ENCODE measurements around the gene CDKN3. TPM values are rescaled to one million over a fixed set of nuclear protein-coding genes. Genes with fewer than 3 reads are reported as not detected.

CDKN3 gene
- total RNA-seq, 1 experiment from 2014 or later, result 62.5 TPM

GRCh38 chr14:54354968-54355641 is 41.7 kb upstream of the CDKN3 start:
- ChIA-PET POLR2A (no interaction called here), CTCF (no interaction called here), RAD21 (ENCODE audit: low non-redundant PET in 1 of 2, low total read pairs in 2 of 2, uncharacterized antibody in 2 of 2, unreplicated experiment in 2 of 2) (no interaction called here)
- no peaks in the 10 kb centered on the region for H4K20me1 ChIP-seq (ENCODE audit: insufficient read depth)
- H3K9ac ChIP-seq (ENCODE audit: low read length), result no peak overlapping the region
- H3K4me3 ChIP-seq (replicated peaks in 1 of 2; ENCODE audit: low read depth in 1 of 2, low read length in 2 of 2), result no peak overlapping the region
- no peaks in the 10 kb centered on the region for H3K9me3 ChIP-seq (ENCODE audit: control insufficient read depth in 1 of 2, insufficient read depth in 1 of 2, low read depth in 1 of 2, low read length in 2 of 2)
- DNase-seq (ENCODE audit: low read depth, low spot score) (no peak), ATAC-seq (no peak)
- H3K27ac ChIP-seq (ENCODE audit: low read depth, low read length), result no peak overlapping the region
- H3K4me1 ChIP-seq (ENCODE audit: control insufficient read depth in 1 of 2, insufficient read depth in 2 of 2, low read length in 2 of 2), result peaks cover 0 to 7% of the 10 kb centered on the region in 2 experiments; a peak in 1 of 4 replicates
- no peaks in the 10 kb centered on the region for H3K36me3 ChIP-seq (ENCODE audit: control insufficient read depth in 1 of 2, insufficient read depth in 2 of 2, low read length in 2 of 2)
- no peak overlapping the region for H3K4me2 ChIP-seq (ENCODE audit: low read length)
- H3K27me3 ChIP-seq (ENCODE audit: insufficient read depth, low read length), result no peaks in the 10 kb centered on the region
- no peaks in the 10 kb centered on the region for H3K79me2 ChIP-seq (ENCODE audit: insufficient read depth, low read length)
- no peaks in the 10 kb centered on the region for H3K9me2 ChIP-seq (ENCODE audit: insufficient read depth)
- no peak overlapping the region for H2AFZ ChIP-seq (ENCODE audit: low read depth, low read length, poor library complexity, severe bottlenecking)
- TF ChIP-seq CTCF (IDR thresholded peaks at IDR 0.05 in 2 of 3, conservative IDR thresholded peaks at IDR 0.05 in 1 of 3; ENCODE audit: borderline replicate concordance in 1 of 3, insufficient read depth in 1 of 3, low read depth in 2 of 3, low read length in 2 of 3), result no peak
- no peak for TF ChIP-seq ZFX (IDR thresholded peaks at IDR 0.05)
- TF ChIP-seq CBX3 (IDR thresholded peaks at IDR 0.05; ENCODE audit: low read depth), result no peak
- TF ChIP-seq SP1 (IDR thresholded peaks at IDR 0.05; ENCODE audit: low read depth), result no peak
- TF ChIP-seq FOSL1 (IDR thresholded peaks at IDR 0.05; ENCODE audit: low read depth), result no peak
- no peak for TF ChIP-seq REST (IDR thresholded peaks at IDR 0.05; ENCODE audit: low read depth)
- TF ChIP-seq JUND (IDR thresholded peaks at IDR 0.05), result no peak
- no peak for TF ChIP-seq SIN3A (IDR thresholded peaks at IDR 0.05; ENCODE audit: low read depth)
- TF ChIP-seq EZH2 (IDR thresholded peaks at IDR 0.05), result no peak
- TF ChIP-seq POLR2AphosphoS5 (IDR thresholded peaks at IDR 0.05; ENCODE audit: low read depth, low read length), result no peak
- no peak for TF ChIP-seq ATF3 (IDR thresholded peaks at IDR 0.05)
- no peak for TF ChIP-seq RAD21 (IDR thresholded peaks at IDR 0.05; ENCODE audit: low read depth)
- BruUV-seq (replicated peaks), result no TSS peak
- intact Hi-C loops (cut with micrococcal nuclease), result no loop called here
